Measurements from ENCODE around the gene IPO11.
"Not testable (repeated sequence)": the region's sequence is repeated elsewhere in the genome, so short reads cannot be mapped to it uniquely, and the experiment has no call there.

IPO11 gene

GRCh38 chr5:62600560-62601252 is 188.1 kb downstream of the IPO11 start:
- DNase-seq (ENCODE audit: low spot score), result no peak

GRCh38 chr5:62603934-62604333 is 191.4 kb downstream of the IPO11 start:
- DNase-seq (ENCODE audit: low spot score), result no peak

GRCh38 chr5:62605638-62606037 is 193.1 kb downstream of the IPO11 start:
- DNase-seq (ENCODE audit: low spot score), result no peak

- DNase-seq (ENCODE audit: low spot score), result peak; percentile 18
Observed at GRCh38 chr5:62606878-62607277, 194.3 kb downstream of the IPO11 start.

- DNase-seq (ENCODE audit: low spot score), result no peak
Observed at GRCh38 chr5:62607615-62608014, 195.1 kb downstream of the IPO11 start.

GRCh38 chr5:62608529-62609511 is 196.3 kb downstream of the IPO11 start:
- DNase-seq (ENCODE audit: low spot score), result no peak

- DNase-seq (ENCODE audit: low spot score), result no peak
Observed at GRCh38 chr5:62614355-62614754, 201.8 kb downstream of the IPO11 start.

GRCh38 chr5:62616615-62617277 is 204.2 kb downstream of the IPO11 start:
- no peak for DNase-seq (ENCODE audit: low spot score)

GRCh38 chr5:62617943-62618342 is 205.4 kb downstream of the IPO11 start:
- DNase-seq (ENCODE audit: low spot score), result no peak

- DNase-seq (ENCODE audit: low spot score), result no peak
Observed at GRCh38 chr5:62620761-62621160, 208.2 kb downstream of the IPO11 start.

- no peak for DNase-seq (ENCODE audit: low spot score)
Observed at GRCh38 chr5:62621280-62621679, 208.7 kb downstream of the IPO11 start.

- no peak for DNase-seq (ENCODE audit: low spot score)
Observed at GRCh38 chr5:62623271-62623670, 210.7 kb downstream of the IPO11 start.

- not testable (repeated sequence) for DNase-seq (ENCODE audit: low spot score)
Observed at GRCh38 chr5:62624436-62624835, 211.9 kb downstream of the IPO11 start.

GRCh38 chr5:62626534-62626933 is 214.0 kb downstream of the IPO11 start:
- no peak for DNase-seq (ENCODE audit: low spot score)

GRCh38 chr5:62627121-62627520 is 214.6 kb downstream of the IPO11 start:
- DNase-seq (ENCODE audit: low spot score), result no peak

GRCh38 chr5:62627901-62628300 is 215.3 kb downstream of the IPO11 start:
- no peak for DNase-seq (ENCODE audit: low spot score)

- no peak for DNase-seq (ENCODE audit: low spot score)
Observed at GRCh38 chr5:62631909-62632580, 219.5 kb downstream of the IPO11 start.

- DNase-seq (ENCODE audit: low spot score), result no peak
Observed at GRCh38 chr5:62633243-62633642, 220.7 kb downstream of the IPO11 start.

GRCh38 chr5:62640446-62640845 is 227.9 kb downstream of the IPO11 start:
- no peak for DNase-seq (ENCODE audit: low spot score)

- DNase-seq (ENCODE audit: low spot score), result no peak
Observed at GRCh38 chr5:62642468-62642867, 229.9 kb downstream of the IPO11 start.

GRCh38 chr5:62643556-62644451 is 231.2 kb downstream of the IPO11 start:
- no peak for DNase-seq (ENCODE audit: low spot score)
